Brain pericyte (primary cell): ENCODE results near the gene COX7B2.
A peak's percentile ranks its signal among the peaks of the same experiment; 100 is the strongest.

ENCODE experiments used
- DNase-seq: peaks from one replicate; pipeline ENCODE4 v3.0.0-alpha.2; 2012; ENCODE audit warnings: low read depth, low spot score

Gene COX7B2

GRCh38 chr4:46890056-46890455 is 19.0 kb downstream of the COX7B2 start:
- DNase-seq, result no peak

- no peak for DNase-seq
These were observed 19.6 kb downstream of the COX7B2 start for GRCh38 chr4:46889410-46889809.

- DNase-seq, result no peak
These were observed 22.3 kb downstream of the COX7B2 start for GRCh38 chr4:46886711-46887110.

GRCh38 chr4:46878641-46879040 is 30.4 kb downstream of the COX7B2 start:
- no peak for DNase-seq

GRCh38 chr4:46874811-46875210 is 34.2 kb downstream of the COX7B2 start:
- DNase-seq, result no peak

GRCh38 chr4:46870411-46870810 is 38.6 kb downstream of the COX7B2 start:
- DNase-seq, result no peak

- no peak for DNase-seq
These were observed 52.7 kb downstream of the COX7B2 start for GRCh38 chr4:46856333-46856732.

- DNase-seq, result no peak
These were observed 56.2 kb downstream of the COX7B2 start for GRCh38 chr4:46852800-46853199.

- no peak for DNase-seq
These were observed 59.0 kb downstream of the COX7B2 start for GRCh38 chr4:46850026-46850425.

- DNase-seq, result peak; percentile 27
These were observed 64.6 kb downstream of the COX7B2 start for GRCh38 chr4:46844325-46844917.

GRCh38 chr4:46839128-46839527 is 69.9 kb downstream of the COX7B2 start:
- no peak for DNase-seq

GRCh38 chr4:46837639-46838038 is 71.4 kb downstream of the COX7B2 start:
- DNase-seq, result no peak

- no peak for DNase-seq
These were observed 72.5 kb downstream of the COX7B2 start for GRCh38 chr4:46836584-46836983.

- DNase-seq, result no peak
These were observed 78.0 kb downstream of the COX7B2 start for GRCh38 chr4:46830971-46831454.

GRCh38 chr4:46820154-46820553 is 88.9 kb downstream of the COX7B2 start:
- DNase-seq, result no peak

- no peak for DNase-seq
These were observed 90.0 kb downstream of the COX7B2 start for GRCh38 chr4:46819095-46819494.

GRCh38 chr4:46818604-46819003 is 90.4 kb downstream of the COX7B2 start:
- no peak for DNase-seq

GRCh38 chr4:46817806-46818205 is 91.2 kb downstream of the COX7B2 start:
- DNase-seq, result no peak

GRCh38 chr4:46804781-46805413 is 104.1 kb downstream of the COX7B2 start:
- no peak for DNase-seq

- DNase-seq, result no peak
These were observed 116.0 kb downstream of the COX7B2 start for GRCh38 chr4:46793036-46793435.

- DNase-seq, result no peak
These were observed 127.5 kb downstream of the COX7B2 start for GRCh38 chr4:46781434-46782092.

GRCh38 chr4:46765465-46765864 is 143.6 kb downstream of the COX7B2 start:
- no peak for DNase-seq

GRCh38 chr4:46730075-46730474 is 179.0 kb downstream of the COX7B2 start:
- DNase-seq, result no peak
